Measurements from ENCODE around the gene TEC. TPM values are rescaled to one million over a fixed set of nuclear protein-coding genes. Genes with fewer than 3 reads are reported as not detected.
"Not testable (repeated sequence)": the region's sequence is repeated elsewhere in the genome, so short reads cannot be mapped to it uniquely, and the experiment has no call there.

The TEC gene
- total RNA-seq, 2 donors from 2014 or later = 3.2 to 4.6 TPM

DNA sequence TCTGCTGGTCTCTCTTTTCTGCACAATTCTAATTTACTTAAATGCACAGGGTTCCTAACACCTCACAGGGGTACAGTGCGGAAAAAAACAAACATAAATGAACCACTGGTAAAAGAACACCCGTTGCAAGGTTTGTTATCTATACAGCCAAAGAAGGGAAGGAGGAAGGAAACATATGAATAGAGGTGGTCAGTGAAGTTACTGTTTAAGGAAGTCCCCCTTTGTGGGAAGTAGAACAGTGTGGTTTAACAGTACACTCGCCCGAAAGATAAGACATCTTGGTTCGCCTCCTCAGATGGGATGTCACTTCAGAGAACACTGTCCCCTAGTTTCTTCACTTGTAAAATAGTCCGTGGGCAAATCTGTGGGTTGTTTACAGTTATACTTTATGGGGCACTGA, 57.5 kb downstream of the TEC start:
- intact Hi-C loops (cut with DNase I) = no loop called here
- no peak for DNase-seq (ENCODE audit: low spot score)

DNA sequence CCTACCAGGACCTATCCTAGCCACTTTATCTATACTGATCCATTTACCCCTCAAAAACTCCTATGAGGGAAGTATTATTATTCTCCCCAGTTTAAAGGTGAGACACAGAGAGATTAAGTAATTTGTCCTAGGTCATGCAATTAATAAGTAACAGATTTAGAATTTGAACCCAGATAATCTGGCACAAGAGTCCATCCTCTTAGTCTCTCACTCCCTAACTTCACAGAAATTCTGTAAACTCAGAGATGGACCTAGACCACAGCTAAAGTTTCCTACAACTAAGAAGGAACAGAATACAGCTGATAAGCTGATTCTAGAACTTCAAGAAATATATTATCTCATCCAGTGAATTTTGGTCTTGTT, 58.7 kb downstream of the TEC start:
- intact Hi-C loops (cut with DNase I) = no loop called here
- DNase-seq (ENCODE audit: low spot score) = no peak

GRCh38 chr4:48205626-48206025, 64.0 kb downstream of the TEC start:
- no peak for DNase-seq (ENCODE audit: low spot score)
- intact Hi-C loops (cut with DNase I) = no loop called here

- no peak for DNase-seq (ENCODE audit: low spot score)
- intact Hi-C loops (cut with DNase I) = no loop called here
Observed at GRCh38 chr4:48205107-48205506, 64.5 kb downstream of the TEC start.

DNA sequence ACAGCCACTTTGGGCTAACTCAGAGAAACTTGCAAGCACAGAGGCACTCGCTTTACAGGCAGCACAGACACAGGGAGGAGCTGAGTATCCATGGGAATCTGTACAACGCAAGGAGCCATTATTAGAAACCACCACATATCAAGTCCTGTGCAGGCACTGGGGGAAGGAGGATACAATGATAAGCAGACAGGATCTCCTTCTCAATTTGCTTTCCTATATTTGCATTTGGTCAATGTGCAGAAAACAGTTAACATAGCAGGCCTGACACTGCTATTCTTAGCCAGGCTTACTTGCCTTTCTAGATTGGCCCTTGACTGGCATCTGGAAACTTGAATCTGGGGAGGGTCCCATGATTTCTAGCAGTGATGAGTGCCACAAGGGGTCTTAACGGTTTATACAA, 65.8 kb downstream of the TEC start:
- intact Hi-C loops (cut with DNase I) = no loop called here
- no peak for DNase-seq (ENCODE audit: low spot score)

- DNase-seq (ENCODE audit: low spot score) = no peak
- intact Hi-C loops (cut with DNase I) = no loop called here
Observed at GRCh38 chr4:48197643-48198237, 71.9 kb downstream of the TEC start.

DNA sequence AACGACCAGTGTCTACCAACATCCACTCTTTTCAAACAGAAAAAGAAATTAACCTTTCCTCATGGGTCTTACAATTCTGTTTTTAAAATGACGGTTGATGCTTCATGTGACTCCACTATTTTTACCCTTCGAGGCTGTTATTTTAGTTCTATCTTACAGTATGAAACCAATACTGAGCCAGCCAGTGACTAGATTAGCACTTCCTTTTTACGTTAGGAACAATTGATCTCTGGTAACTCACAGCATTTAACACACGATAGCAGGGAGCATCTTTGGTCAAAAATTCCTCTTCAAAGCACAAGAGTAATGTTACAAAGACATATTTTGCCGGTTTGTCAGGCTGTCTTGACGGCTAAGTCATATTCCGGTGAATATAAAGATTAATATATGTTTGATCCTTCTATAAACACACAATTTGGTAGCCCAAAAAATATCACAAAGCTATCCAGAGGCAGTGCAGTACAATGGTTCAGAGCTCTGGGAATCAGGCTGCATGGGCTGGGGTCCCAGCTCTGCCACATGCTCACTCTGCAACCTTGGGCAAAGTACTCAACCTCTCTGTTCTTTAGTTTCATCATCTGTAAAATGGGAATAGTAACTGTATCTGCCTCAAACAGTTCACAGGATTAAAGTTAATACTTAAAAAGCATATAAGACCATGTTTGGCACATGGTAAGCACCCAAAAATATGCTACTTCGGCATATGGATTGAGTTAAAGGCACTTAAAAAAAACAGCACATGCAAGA, 72.7 kb downstream of the TEC start:
- no peak for DNase-seq (ENCODE audit: low spot score)
- intact Hi-C loops (cut with DNase I) = no loop called here

DNA sequence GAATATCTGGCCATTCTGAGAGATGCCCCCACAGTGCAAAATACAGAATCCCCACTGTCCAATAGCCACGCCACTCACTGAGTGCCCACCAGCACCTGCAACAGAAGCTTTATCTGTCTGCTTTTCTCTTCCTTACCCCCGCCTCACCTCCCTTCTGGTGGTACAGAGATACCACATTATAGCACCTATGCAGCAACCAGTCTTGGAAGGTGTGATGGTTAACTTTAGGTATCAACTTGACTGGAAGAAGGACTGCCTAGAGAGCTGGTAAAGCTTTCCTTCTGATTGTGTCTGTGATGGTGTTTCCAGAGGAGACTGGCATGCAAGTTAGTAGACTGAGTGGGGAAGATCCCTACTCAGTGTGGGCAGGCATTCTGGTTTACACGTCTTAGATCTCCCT, 73.8 kb downstream of the TEC start:
- intact Hi-C loops (cut with DNase I) = no loop called here
- no peak for DNase-seq (ENCODE audit: low spot score)

DNA sequence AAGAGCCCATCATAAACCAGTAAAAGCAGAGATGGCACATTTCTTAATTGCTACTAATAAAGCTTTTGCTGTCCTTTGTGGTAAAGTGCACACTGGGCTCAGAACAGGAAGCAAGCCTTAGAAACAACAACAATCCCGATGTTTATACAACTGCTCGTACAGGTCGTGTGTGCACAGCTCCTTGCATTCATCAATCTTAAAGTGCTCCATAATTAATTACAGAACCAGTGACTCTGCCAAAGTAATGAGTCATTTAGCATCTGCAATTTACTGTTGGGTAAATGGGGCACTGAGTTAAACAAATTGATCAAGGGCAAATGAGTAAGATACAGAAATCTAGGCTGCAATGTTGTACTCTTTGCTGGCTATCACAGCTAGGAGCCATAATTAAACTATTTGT, 74.3 kb downstream of the TEC start:
- no peak for DNase-seq (ENCODE audit: low spot score)
- intact Hi-C loops (cut with DNase I) = no loop called here

- DNase-seq (ENCODE audit: low spot score) = no peak
- intact Hi-C loops (cut with DNase I) = no loop called here
Observed at GRCh38 chr4:48194971-48195370, 74.7 kb downstream of the TEC start.

DNA sequence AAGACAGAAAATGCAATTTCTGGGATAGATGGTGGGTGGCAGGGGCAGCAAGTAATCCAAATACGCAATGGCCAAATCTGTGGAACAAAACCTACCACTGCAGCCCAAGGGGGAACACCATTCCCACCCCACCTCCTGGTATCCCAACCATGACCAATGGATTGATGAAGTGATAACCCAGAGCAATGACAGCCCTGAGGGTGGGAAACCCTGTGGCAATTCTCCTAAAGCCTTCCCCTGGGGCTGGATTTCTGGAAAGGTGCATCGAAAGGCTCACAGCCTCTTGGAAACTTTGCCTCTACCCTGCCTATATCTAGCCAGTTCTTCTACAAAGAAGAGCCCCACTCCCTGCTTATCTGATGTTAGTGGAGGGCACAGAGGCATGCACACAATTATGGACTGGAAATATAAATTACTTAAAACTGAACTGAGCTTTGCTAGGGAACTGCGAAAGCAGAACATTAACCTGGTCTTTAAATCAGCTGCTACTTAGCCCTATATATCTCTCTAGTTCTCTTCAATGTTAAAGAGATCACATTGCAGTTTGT, 75.6 kb downstream of the TEC start:
- no peak for DNase-seq (ENCODE audit: low spot score)
- intact Hi-C loops (cut with DNase I) = no loop called here

- no peak for DNase-seq (ENCODE audit: low spot score)
- intact Hi-C loops (cut with DNase I) = no loop called here
Observed at GRCh38 chr4:48193096-48193836, 76.4 kb downstream of the TEC start.

GRCh38 chr4:48191758-48192157, 77.9 kb downstream of the TEC start:
- no peak for DNase-seq (ENCODE audit: low spot score)
- intact Hi-C loops (cut with DNase I) = no loop called here

- DNase-seq (ENCODE audit: low spot score) = no peak
- intact Hi-C loops (cut with DNase I) = no loop called here
Observed at GRCh38 chr4:48190839-48191238, 78.8 kb downstream of the TEC start.

DNA sequence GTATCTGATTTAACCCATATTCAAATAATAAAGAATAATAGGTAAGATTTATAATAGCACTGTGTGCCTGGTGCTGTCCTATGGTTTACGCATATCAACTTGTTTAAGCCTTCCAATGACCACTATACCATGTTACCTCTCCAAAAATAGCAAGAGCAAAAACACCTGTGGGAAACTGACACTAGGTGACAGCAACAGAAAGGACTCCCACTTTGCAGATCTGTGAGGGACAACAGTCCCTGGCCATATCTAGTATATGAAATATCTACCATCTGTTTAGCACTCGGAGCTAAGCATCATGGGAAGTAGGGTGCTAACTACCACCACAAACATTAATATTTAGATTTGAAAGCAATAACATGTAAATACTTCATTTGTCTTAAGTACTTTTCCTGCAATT, 79.9 kb downstream of the TEC start:
- intact Hi-C loops (cut with DNase I) = no loop called here
- DNase-seq (ENCODE audit: low spot score) = no peak

- no peak for DNase-seq (ENCODE audit: low spot score)
- intact Hi-C loops (cut with DNase I) = no loop called here
Observed at GRCh38 chr4:48188390-48188789, 81.2 kb downstream of the TEC start.

GRCh38 chr4:48187813-48188212, 81.8 kb downstream of the TEC start:
- no peak for DNase-seq (ENCODE audit: low spot score)
- intact Hi-C loops (cut with DNase I) = no loop called here

- DNase-seq (ENCODE audit: low spot score); intact Hi-C loops (cut with DNase I): not testable (repeated sequence)
Observed at GRCh38 chr4:48187066-48187465, 82.6 kb downstream of the TEC start.

DNA sequence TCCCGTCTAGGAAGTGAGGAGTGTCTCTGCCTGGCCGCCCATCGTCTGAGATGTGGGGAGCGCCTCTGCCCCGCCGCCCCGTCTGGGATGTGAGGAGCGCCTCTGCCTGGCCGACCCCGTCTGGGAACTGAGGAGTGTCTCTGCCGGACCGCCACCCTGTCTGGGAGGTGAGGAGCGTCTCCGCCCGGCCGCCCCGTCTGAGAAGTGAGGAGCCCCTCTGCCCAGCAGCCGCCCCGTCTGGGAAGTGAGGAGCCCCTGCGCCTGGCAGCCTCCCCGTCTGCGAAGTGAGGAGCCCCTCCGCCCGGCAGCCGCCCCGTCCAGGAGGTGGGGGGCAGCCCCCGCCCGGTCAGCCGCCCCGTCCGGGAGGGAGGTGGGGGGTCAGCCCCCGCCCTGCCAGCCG, 83.2 kb downstream of the TEC start:
- DNase-seq (ENCODE audit: low spot score); intact Hi-C loops (cut with DNase I): not testable (repeated sequence)

DNA sequence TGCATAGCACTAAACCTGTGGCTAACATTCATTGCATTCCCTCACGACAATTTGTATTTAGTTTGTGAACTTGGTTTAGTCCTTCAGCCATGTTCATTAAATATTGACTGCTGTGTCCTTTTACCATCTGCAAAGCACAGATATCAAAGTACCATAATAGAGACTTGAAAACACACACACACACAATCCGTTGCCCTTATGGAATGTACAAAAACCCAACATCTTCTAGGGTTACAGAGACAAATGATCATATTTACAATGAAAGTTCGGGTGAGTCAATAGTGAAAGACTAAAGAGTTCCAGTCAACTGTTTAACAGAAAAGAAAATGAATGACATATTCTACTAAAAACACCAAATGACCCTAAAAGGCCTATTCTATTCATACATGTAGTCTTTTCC, 84.8 kb downstream of the TEC start:
- intact Hi-C loops (cut with DNase I) = no loop called here
- DNase-seq (ENCODE audit: low spot score) = no peak

GRCh38 chr4:48180234-48180633, 89.4 kb downstream of the TEC start:
- intact Hi-C loops (cut with DNase I) = no loop called here
- no peak for DNase-seq (ENCODE audit: low spot score)
